ENCODE data around the gene SCO2. TPM values are rescaled to one million over a fixed set of nuclear protein-coding genes. Genes with fewer than 3 reads are reported as not detected.

The SCO2 gene
- total and polyA plus RNA-seq, 10 donors, result 1.2 to 12.7 (median 5.5) TPM; not detected in 1

- Histone ChIP-seq H3K36me3 (peaks cover 0 to 53% (median 37%) of the 10 kb centered on the region in 6 donors), H3K9me3 (no peaks in the 10 kb centered on the region), H3K27me3 (replicated peaks in 1 of 7) (no peaks in the 10 kb centered on the region), H3K4me3 (no peak overlapping the region), H3K27ac (no peak overlapping the region), H3K4me1 (peaks cover 10 to 40% (median 23%) of the 10 kb centered on the region in 6 donors)
- 76 to 91% (median 89%) methylated on average over 6 of the region's 6 CpGs for WGBS, 5 donors
- TF ChIP-seq POLR2A (IDR thresholded peaks at IDR 0.05) (no peak), POLR2AphosphoS5 (IDR thresholded peaks at IDR 0.05) (no peak), CTCF (IDR thresholded peaks at IDR 0.05 in 8 of 11, conservative IDR thresholded peaks at IDR 0.05 in 3 of 11) (no peak)
- intact Hi-C loops (cut with DNase I; ENCODE audit: low total_unique reads), result no loop called here
- DNase-seq, result no peak
These were observed 23.3 kb downstream of the SCO2 start for GRCh38 chr22:50502096-50502495.

- no peak for TF ChIP-seq POLR2A (IDR thresholded peaks at IDR 0.05)
- TF ChIP-seq CTCF (IDR thresholded peaks at IDR 0.05 in 8 of 11, conservative IDR thresholded peaks at IDR 0.05 in 3 of 11), result no peak
- no peak for TF ChIP-seq POLR2AphosphoS5 (IDR thresholded peaks at IDR 0.05)
- Histone ChIP-seq H3K27me3 (replicated peaks in 1 of 7) (no peaks in the 10 kb centered on the region), H3K27ac (no peak overlapping the region), H3K36me3 (peaks cover 0 to 43% (median 30%) of the 10 kb centered on the region in 6 donors), H3K4me3 (no peak overlapping the region), H3K4me1 (peaks cover 0 to 24% (median 7%) of the 10 kb centered on the region in 6 donors), H3K9me3 (no peaks in the 10 kb centered on the region)
- whole genome bisulfite sequencing, 5 donors, result 91 to 96% (median 91%) methylated on average over 12 of the region's 12 CpGs
- no peak for DNase-seq
- intact Hi-C loops (cut with DNase I; ENCODE audit: low total_unique reads), result no loop called here
These were observed 24.9 kb downstream of the SCO2 start for GRCh38 chr22:50500452-50500851.

GRCh38 chr22:50498322-50498890 is 27.0 kb downstream of the SCO2 start:
- H3K27me3 ChIP-seq (replicated peaks in 1 of 7), result no peaks in the 10 kb centered on the region
- H3K36me3 ChIP-seq, result peaks cover 0 to 23% (median 14%) of the 10 kb centered on the region in 6 donors
- intact Hi-C loops (cut with DNase I; ENCODE audit: low total_unique reads), result loop anchor here (10.0 kb wide), 1 partner anchor 254 kb away; the partner anchor contains the start of gene TUBGCP6
- peak in 1 of 3 donors; percentile 56 for TF ChIP-seq POLR2AphosphoS5 (IDR thresholded peaks at IDR 0.05)
- no peak for TF ChIP-seq POLR2A (IDR thresholded peaks at IDR 0.05)
- peak; percentile 49 to 83 (median 71) for TF ChIP-seq CTCF (IDR thresholded peaks at IDR 0.05 in 8 of 11, conservative IDR thresholded peaks at IDR 0.05 in 3 of 11)
- H3K27ac ChIP-seq, result no peak overlapping the region
- no peak overlapping the region for H3K4me3 ChIP-seq
- 15 to 34% (median 25%) methylated on average over 13 of the region's 13 CpGs for WGBS, 5 donors
- H3K9me3 ChIP-seq, result no peaks in the 10 kb centered on the region
- no peak for DNase-seq
- H3K4me1 ChIP-seq, result peaks cover 0 to 11% (median 7%) of the 10 kb centered on the region in 6 donors

GRCh38 chr22:50497093-50497492 is 28.3 kb downstream of the SCO2 start:
- no peaks in the 10 kb centered on the region for H3K9me3 ChIP-seq
- no peak overlapping the region for H3K27ac ChIP-seq
- intact Hi-C loops (cut with DNase I; ENCODE audit: low total_unique reads), result loop anchor here (10.0 kb wide), 1 partner anchor 252 kb away; the partner anchor contains the start of gene TUBGCP6
- peaks cover 0 to 10% (median under 1%) of the 10 kb centered on the region in 6 donors for H3K36me3 ChIP-seq
- no peaks in the 10 kb centered on the region for H3K27me3 ChIP-seq (replicated peaks in 1 of 7)
- no peak overlapping the region for H3K4me3 ChIP-seq
- WGBS, 5 donors, result 82 to 93% (median 88%) methylated on average over 6 of the region's 6 CpGs
- H3K4me1 ChIP-seq, result peaks cover 0 to 11% (median 7%) of the 10 kb centered on the region in 6 donors
- no peak for TF ChIP-seq POLR2A (IDR thresholded peaks at IDR 0.05)
- TF ChIP-seq CTCF (IDR thresholded peaks at IDR 0.05 in 8 of 11, conservative IDR thresholded peaks at IDR 0.05 in 3 of 11), result no peak
- no peak for TF ChIP-seq POLR2AphosphoS5 (IDR thresholded peaks at IDR 0.05)
- DNase-seq, result no peak
